NB4 (cell line): ENCODE results near the gene RAC3.

Source experiments
- CTCF ChIP-seq: IDR thresholded peaks from one replicate; pipeline ENCODE4 v1.5.1; 2012; ENCODE audit warnings: low read depth, low read length
- MAX ChIP-seq: IDR thresholded peaks from 2 replicates; pipeline ENCODE4 v1.6.1; 2011; ENCODE audit warnings: low read depth, low read length
- POLR2A ChIP-seq: IDR thresholded peaks from 2 replicates; pipeline ENCODE4 v1.6.1; 2011; ENCODE audit warnings: mild to moderate bottlenecking; ENCODE audit not compliant: insufficient read length; ENCODE audit errors: extremely low read depth

- no peak for TF ChIP-seq CTCF
- no peak for TF ChIP-seq POLR2A
- no peak for TF ChIP-seq MAX
These were observed 2.0 kb downstream of the RAC3 start for GRCh38 chr17:82033359-82034085.
